ENCODE results near the gene IFT52.

DNA sequence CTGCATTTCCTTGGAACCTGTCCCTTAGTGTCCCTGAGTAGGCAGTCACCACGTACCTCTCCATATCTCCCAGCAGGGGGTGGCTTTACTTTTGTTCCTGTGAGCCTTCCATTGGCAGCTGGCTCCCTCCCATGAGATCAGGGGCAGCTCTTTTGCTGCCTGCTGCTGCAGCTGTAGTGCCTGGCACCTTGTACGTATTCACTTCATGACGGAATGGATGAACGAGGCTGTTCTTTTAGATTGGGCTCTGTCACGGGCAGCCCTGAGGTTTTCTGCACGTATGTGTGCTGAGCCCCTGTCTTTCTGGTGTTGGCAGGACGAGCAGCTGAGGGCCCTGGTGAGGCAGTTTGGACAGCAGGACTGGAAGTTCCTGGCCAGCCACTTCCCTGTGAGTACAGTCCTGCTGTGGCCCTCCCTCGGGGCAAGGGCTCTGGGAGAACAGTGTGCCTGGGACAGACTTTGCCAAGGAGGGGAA is 90.8 kb downstream of the IFT52 start:
- no peak for TF ChIP-seq POLR2A (IDR thresholded peaks at IDR 0.05)
- TF ChIP-seq, protein P1, sequence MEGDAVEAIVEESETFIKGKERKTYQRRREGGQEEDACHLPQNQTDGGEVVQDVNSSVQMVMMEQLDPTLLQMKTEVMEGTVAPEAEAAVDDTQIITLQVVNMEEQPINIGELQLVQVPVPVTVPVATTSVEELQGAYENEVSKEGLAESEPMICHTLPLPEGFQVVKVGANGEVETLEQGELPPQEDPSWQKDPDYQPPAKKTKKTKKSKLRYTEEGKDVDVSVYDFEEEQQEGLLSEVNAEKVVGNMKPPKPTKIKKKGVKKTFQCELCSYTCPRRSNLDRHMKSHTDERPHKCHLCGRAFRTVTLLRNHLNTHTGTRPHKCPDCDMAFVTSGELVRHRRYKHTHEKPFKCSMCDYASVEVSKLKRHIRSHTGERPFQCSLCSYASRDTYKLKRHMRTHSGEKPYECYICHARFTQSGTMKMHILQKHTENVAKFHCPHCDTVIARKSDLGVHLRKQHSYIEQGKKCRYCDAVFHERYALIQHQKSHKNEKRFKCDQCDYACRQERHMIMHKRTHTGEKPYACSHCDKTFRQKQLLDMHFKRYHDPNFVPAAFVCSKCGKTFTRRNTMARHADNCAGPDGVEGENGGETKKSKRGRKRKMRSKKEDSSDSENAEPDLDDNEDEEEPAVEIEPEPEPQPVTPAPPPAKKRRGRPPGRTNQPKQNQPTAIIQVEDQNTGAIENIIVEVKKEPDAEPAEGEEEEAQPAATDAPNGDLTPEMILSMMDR (IDR thresholded peaks at IDR 0.05): no peak
